DMS153 (cell line): Measurements from ENCODE around the gene ADAM12.
"Not testable (repeated sequence)": the region's sequence is repeated elsewhere in the genome, so short reads cannot be mapped to it uniquely, and the experiment has no call there.

Experiments
- DNase-seq: peaks from one replicate; lab custom pipeline; 2025; lab: John Stamatoyannopoulos, UW

The ADAM12 gene

DNA sequence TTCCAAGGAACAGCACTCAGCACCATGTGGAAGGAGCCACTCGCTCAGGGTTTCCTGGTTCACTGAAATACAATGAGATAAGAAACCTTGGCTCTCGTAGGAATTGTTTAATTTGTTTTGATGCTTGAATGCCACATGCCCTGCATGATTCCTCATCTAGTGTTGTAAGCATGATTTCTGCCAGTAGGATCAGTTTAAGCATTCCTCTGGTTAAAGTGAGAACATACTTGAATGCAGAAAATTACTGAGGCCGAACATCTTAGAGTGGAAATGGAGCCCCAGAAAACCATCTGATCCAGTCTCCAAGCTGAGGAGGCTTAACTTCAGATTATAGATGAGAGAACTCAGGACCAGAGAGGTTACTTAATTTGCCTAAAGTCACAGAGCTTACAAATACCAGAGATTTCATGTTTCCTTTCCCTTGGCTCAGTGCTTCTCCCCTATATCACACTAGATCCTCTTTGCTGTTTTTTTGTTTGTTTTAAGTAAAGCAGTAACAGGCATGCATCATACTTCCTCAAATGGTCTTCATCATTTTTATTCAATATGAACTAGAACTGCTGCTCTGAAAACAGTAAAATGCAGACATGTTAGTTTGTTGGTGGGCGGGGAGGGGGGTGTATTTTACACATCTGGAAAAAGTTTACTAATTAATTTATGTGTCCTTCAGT, 125.1 kb downstream of the ADAM12 start:
- no peak for DNase-seq

- DNase-seq, result no peak
Measured at GRCh38 chr10:126262233-126262838, 125.9 kb downstream of the ADAM12 start.

- DNase-seq, result no peak
Measured at GRCh38 chr10:126259760-126260479, 128.4 kb downstream of the ADAM12 start.

DNA sequence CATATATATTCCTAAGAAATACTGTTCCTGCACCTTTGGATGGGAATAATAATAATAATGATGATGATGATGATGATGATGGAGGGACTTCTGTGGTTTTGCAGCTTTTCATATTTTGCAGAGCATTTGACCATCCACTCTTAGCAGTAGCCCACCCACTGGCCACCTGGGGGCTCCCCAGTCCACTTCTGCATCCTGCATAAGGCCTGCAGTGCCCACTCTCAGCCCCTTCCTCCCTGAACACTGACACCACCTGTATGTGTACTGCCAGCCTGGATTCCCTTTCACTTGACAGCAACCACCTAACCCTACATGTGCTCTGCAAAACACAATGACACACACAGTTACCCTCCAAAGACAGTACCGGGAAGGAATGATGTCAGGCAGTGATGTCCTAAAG, 131.4 kb downstream of the ADAM12 start:
- no peak for DNase-seq

- no peak for DNase-seq
Measured at GRCh38 chr10:126255313-126255712, 133.0 kb downstream of the ADAM12 start.

DNA sequence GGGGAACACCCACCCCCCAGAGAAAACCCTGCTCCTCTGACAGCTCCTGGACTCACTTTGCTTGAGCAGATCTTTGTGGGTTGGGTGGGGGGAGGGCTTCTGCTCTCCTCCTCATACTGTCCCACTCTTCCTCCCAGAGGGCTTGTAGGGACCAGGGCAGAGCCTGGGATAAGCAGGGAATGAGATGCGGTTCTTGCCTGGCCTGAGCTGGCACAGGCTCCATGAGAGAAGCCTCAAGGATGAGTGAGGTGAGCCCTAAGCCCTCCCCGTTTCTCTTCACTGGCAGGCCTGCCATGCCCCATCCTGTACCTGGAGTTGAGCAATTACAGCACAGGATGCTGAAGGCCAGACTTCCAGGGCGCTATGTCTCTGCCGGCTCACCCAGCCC, 134.7 kb downstream of the ADAM12 start:
- DNase-seq, result no peak

GRCh38 chr10:126252884-126253610, 135.2 kb downstream of the ADAM12 start:
- no peak for DNase-seq

GRCh38 chr10:126251778-126252407, 136.4 kb downstream of the ADAM12 start:
- DNase-seq, result no peak

DNA sequence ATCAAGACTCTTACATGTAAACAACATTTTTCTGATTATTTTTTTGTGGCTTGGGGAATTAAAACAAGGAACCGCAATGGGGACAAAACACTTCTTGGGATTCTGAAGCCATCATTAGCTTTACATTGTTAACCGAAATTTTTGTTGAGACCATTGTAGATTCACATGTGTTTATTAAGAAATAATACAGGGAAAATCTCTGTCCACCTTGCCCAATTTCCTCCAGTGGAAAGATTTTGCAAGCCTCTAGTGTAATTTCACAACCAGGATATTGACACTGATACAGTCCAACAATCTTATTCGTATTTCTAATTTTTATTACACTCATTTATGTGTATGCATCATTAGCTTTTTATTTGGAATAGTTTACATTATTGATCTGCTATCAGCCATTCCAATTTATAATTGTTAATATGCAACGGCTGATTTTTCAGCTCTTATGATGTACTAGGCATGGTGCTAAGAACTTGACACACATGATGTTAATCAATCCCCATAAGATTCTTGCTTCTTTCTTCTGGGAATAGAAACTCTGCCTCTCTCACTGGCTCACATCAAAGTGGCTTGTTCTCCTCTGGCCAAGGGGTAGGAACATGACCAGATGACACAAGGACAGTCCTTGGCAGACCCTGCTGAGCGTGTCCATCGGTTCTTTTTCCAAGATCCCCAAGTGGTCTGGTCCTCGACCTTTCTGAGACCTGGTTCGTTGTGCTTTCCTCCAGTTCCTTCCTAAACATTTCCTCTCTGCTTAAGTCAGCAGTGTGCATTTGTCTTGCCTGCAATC, 137.6 kb downstream of the ADAM12 start:
- DNase-seq, result no peak

DNA sequence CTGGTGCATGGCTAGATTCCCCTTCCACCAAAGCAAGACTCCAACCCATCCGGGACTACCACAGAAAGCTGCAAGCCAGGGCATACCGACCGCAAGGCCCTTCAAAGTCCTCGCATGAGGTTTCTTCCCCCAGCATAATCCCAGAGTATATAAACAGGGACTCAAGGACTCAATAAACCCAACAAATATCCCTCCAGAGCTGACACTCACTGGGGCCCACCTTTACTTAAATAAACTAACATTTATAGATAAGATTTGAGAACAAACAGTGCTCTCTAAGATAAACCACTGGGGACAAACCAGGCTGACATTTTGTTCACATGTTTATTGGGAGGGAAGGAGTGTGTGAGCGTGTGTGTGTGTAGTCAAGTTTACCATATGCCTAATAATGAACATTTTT, 138.2 kb downstream of the ADAM12 start:
- no peak for DNase-seq

GRCh38 chr10:126247446-126247975, 140.8 kb downstream of the ADAM12 start:
- DNase-seq, result no peak

GRCh38 chr10:126246396-126246795, 141.9 kb downstream of the ADAM12 start:
- DNase-seq, result not testable (repeated sequence)

GRCh38 chr10:126245501-126245900, 142.8 kb downstream of the ADAM12 start:
- no peak for DNase-seq

- no peak for DNase-seq
Measured at GRCh38 chr10:126243971-126244370, 144.3 kb downstream of the ADAM12 start.

- no peak for DNase-seq
Measured at GRCh38 chr10:126243306-126243705, 145.0 kb downstream of the ADAM12 start.

DNA sequence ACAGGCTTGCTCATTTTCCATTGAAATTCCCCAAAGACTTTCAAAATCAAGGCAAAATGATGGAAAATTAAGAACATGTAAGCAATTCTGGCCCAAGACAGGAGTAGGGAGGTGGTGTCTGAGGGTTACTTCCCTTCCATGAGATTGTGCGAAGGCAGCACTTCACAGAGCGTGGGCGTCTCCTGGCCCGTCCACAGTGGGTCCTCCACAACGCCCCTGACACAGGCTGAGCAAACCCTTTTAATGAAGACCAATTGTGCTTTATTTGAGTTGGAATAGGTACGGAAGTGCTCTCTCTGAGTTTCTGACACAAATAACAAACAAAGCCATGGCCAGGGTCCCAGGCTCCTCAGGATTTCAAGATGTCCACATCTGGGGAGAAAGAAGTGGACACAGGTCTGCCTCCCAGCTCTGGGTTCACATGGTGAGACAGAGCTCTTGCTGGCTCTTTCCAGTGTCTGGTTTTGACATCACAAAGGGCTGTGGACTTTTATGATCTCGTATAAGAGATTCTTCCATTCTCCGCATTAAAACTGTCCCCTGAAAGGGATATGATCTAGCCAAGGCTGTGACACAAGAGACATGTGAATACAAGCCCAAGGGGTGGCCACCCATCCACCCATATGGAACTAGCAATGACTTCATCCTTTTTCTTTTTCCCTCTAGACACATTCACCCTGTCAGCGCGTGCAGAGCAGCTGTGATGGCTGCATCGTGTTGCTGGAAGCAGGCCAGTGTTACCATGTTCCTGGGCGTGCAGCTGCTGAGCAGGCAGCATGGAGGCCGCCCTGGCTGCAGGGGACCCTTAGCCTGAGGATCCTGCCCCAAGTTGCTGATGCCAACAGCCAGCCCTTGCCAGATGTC, 145.6 kb downstream of the ADAM12 start:
- peak; percentile 78 for DNase-seq

GRCh38 chr10:126240483-126240882, 147.8 kb downstream of the ADAM12 start:
- DNase-seq, result peak; percentile 60

DNA sequence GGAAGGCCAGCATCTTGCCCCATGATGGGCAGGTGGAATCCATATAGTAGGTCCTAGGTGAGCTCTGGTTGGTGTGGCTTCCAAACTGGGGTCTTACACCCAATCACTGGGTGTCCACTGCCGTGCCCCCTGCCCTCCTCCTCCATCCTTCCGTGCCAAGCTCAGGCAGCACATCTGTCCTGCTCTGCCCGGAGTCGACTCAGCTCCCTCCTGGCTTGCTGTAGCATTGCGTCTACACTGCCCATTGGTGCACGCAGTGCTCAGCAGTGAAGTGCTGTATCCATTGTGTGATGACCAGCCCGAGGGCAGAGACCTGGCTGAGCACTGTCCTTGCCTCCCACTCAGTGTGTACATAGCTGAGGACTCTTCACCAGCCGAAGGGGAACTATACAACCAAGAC, 148.4 kb downstream of the ADAM12 start:
- no peak for DNase-seq

DNA sequence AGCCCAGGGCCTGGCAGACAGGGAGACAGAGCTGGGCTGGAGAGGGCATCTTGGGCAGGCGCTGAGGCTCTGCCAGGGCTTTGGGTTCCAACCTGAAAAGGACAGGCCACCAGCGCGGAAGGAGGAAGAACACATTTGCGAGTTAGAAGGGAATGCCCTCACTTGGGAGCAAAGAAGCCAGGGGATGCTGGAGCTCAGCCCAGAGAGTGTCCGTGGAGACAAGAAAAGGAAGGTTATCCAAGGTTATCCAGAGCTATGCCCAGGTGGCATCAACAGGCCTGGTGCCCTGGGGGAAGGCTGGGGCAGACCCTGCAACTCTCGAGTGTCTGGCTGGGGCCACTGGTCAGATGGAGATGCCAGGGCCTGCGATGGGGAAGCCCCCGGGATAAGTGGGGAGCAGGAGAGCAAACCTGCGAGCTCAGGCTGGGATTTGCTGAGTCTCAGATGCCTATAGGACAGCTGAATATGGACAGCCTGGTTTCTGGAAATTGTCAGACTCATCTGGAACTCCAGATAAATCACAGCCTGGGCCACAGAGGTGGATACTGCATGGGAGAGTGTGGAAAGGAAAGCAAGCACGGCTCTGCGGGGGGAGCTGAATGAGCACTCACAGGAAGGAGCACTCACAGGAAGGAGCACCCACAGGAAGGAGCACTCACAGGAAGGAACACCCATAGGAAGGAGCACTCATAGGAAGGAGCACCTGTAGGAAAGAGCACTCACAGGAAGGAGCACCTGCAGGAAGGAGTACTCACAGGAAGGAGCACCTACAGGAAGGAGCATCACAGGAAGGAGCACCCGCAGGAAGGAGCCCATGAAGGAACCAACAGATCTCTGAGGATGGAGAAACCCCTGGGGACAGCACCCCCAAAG, 152.1 kb downstream of the ADAM12 start:
- DNase-seq, result no peak
